DND-41 (cell line): ENCODE data around the gene AXIN1.

ENCODE experiments used
- ATAC-seq: fragments of 200-7000 bp; cut with Tn5 transposase; 3 replicates; pipeline ENCODE4 v1.9.1; 2021; ENCODE audit warnings: low read depth; ENCODE audit not compliant: insufficient read depth
- DNase-seq: peaks from one replicate; pipeline ENCODE4 v3.0.0-alpha.2; 2020
- H2AFZ ChIP-seq: 2 replicates; pipeline ENCODE4 v1.6.0; 2012; ENCODE audit warnings: low read depth, low read length
- H3K27ac ChIP-seq: 2 replicates; pipeline ENCODE4 v1.5.1; 2012; ENCODE audit warnings: low read length, inconsistent platforms
- H3K27me3 ChIP-seq: fragments of 200-600 bp; sonication (generic); 2 replicates; pipeline ENCODE4 v1.6.0; 2012; ENCODE audit warnings: low read length, mild to moderate bottlenecking, inconsistent platforms; ENCODE audit not compliant: insufficient read depth, poor library complexity
- H3K36me3 ChIP-seq: 2 replicates; pipeline ENCODE4 v1.5.1; 2012; ENCODE audit warnings: low read length, inconsistent platforms; ENCODE audit not compliant: insufficient read depth
- H3K4me1 ChIP-seq: 2 replicates; pipeline ENCODE4 v1.5.1; 2012; ENCODE audit warnings: mild to moderate bottlenecking, low read length; ENCODE audit not compliant: insufficient read depth
- H3K4me2 ChIP-seq: 2 replicates; pipeline ENCODE4 v1.6.0; 2012; ENCODE audit warnings: mild to moderate bottlenecking, moderate library complexity, low read length, inconsistent platforms; ENCODE audit not compliant: insufficient read depth
- H3K4me3 ChIP-seq, 2 experiments: fragments of 200-600 bp in 1 of 2; shearing (Covaris generic) in 1 of 2; 2 replicates each; pipeline ENCODE4 v1.5.1; 2012 to 2016; ENCODE audit warnings: inconsistent platforms in 2 of 2, low read length in 2 of 2, mild to moderate bottlenecking in 2 of 2, low read depth in 1 of 2, moderate library complexity in 1 of 2
- H3K79me2 ChIP-seq: 2 replicates; pipeline ENCODE4 v1.6.0; 2012; ENCODE audit warnings: low read length, inconsistent platforms; ENCODE audit not compliant: insufficient read depth
- H3K9ac ChIP-seq: 2 replicates; pipeline ENCODE4 v1.6.0; 2012; ENCODE audit warnings: low read depth, mild to moderate bottlenecking, inconsistent platforms, low read length, moderate library complexity
- H3K9me3 ChIP-seq: 2 replicates; pipeline ENCODE4 v1.5.1; 2012; ENCODE audit warnings: low read length, moderate library complexity, mild to moderate bottlenecking, inconsistent platforms; ENCODE audit not compliant: insufficient read depth, severe bottlenecking
- H4K20me1 ChIP-seq: 2 replicates; pipeline ENCODE4 v1.6.0; 2012; ENCODE audit warnings: low read length; ENCODE audit not compliant: insufficient read depth
- CTCF ChIP-seq: IDR thresholded peaks from 2 replicates; pipeline ENCODE4 v1.5.1; 2012; ENCODE audit warnings: borderline replicate concordance, low read length, moderate library complexity, mild to moderate bottlenecking; ENCODE audit not compliant: poor library complexity, severe bottlenecking; ENCODE audit errors: extremely low read depth
- EZH2 ChIP-seq: IDR thresholded peaks from 3 replicates; pipeline ENCODE4 v1.6.1; 2012; ENCODE audit warnings: borderline replicate concordance, low read depth, mild to moderate bottlenecking, moderate library complexity, low read length, inconsistent platforms; ENCODE audit not compliant: severe bottlenecking

Gene AXIN1

GRCh38 chr16:381789-382717, 29.5 kb upstream of the AXIN1 start, which contains the start of gene PGAP6:
PGAP6 (minus strand) TSS chr16:381978; CDS start chr16:381821, 157 bp downstream.
- H3K4me1 ChIP-seq, result peaks cover 36% of the 10 kb centered on the region
- H3K27ac ChIP-seq, result peak within 1 kb of the TSS; percentile 63
- peak within 1 kb of the TSS; percentile 93 for H3K4me2 ChIP-seq
- peak within 1 kb of the TSS; percentile 79 for H2AFZ ChIP-seq
- ATAC-seq (peak; percentile 67), DNase-seq (peak; percentile 71)
- H4K20me1 ChIP-seq, result peaks cover 18% of the 10 kb centered on the region
- H3K27me3 ChIP-seq, result no peaks in the 10 kb centered on the region
- no peaks in the 10 kb centered on the region for H3K9me3 ChIP-seq
- peaks cover 13% of the 10 kb centered on the region for H3K36me3 ChIP-seq
- peak within 1 kb of the TSS; percentile 76 to 84 for H3K4me3 ChIP-seq
- H3K9ac ChIP-seq, result peak within 1 kb of the TSS; percentile 80
- peaks cover 36% of the 10 kb centered on the region for H3K79me2 ChIP-seq
- no peak for TF ChIP-seq EZH2
- TF ChIP-seq CTCF, result no peak

GRCh38 chr16:381012-381788, 28.7 kb upstream of the AXIN1 start:
- H3K4me3 ChIP-seq, result peak overlapping the region; percentile 70 to 84; a peak in 3 of 4 replicates

GRCh38 chr16:380762-381011, 28.2 kb upstream of the AXIN1 start:
- Histone ChIP-seq H3K36me3 (peaks cover 26% of the 10 kb centered on the region), H3K79me2 (peaks cover 36% of the 10 kb centered on the region), H3K4me2 (peak overlapping the region; percentile 76), H3K4me1 (peaks cover 36% of the 10 kb centered on the region), H2AFZ (no peak overlapping the region), H3K9me3 (no peaks in the 10 kb centered on the region), H3K4me3 (peak overlapping the region; percentile 70 to 84; a peak in 3 of 4 replicates), H3K27me3 (no peaks in the 10 kb centered on the region), H3K9ac (peak overlapping the region; percentile 74), H4K20me1 (peaks cover 23% of the 10 kb centered on the region), H3K27ac (no peak overlapping the region)
- TF ChIP-seq EZH2 (no peak), CTCF (no peak)
- no peak for ATAC-seq
- DNase-seq, result no peak

More at GRCh38 chr16:381012-381788, 28.7 kb upstream of the AXIN1 start:
- DNase-seq (peak; percentile 37), ATAC-seq (peak; percentile 50)
- H3K27ac ChIP-seq, result peak overlapping the region; percentile 37; the same call in 1 of the 2 replicates
- H4K20me1 ChIP-seq, result peaks cover 23% of the 10 kb centered on the region
- H3K36me3 ChIP-seq, result peaks cover 21% of the 10 kb centered on the region
- H3K79me2 ChIP-seq, result peaks cover 36% of the 10 kb centered on the region
- peaks cover 36% of the 10 kb centered on the region for H3K4me1 ChIP-seq
- H3K9me3 ChIP-seq, result no peaks in the 10 kb centered on the region
- peak overlapping the region; percentile 74 for H3K9ac ChIP-seq
- H2AFZ ChIP-seq, result peak overlapping the region; percentile 64
- no peaks in the 10 kb centered on the region for H3K27me3 ChIP-seq
- no peak for TF ChIP-seq EZH2
- no peak for TF ChIP-seq CTCF
- peak overlapping the region; percentile 76 for H3K4me2 ChIP-seq
